K562 (cell line): Measurements from ENCODE around the gene HOXB8. TPM values are rescaled to one million over a fixed set of nuclear protein-coding genes. Genes with fewer than 3 reads are reported as not detected.

Experiments used
- DPF2 ChIP-seq: fragments of 450-650 bp; IDR thresholded peaks from 2 replicates; pipeline ENCODE4 v1.6.1; 2016
- JUNB ChIP-seq: fragments of 450-650 bp; formaldehyde crosslinking; conservative IDR thresholded peaks from 2 replicates; pipeline ENCODE4 v1.4.0; 2020; ENCODE audit warnings: mild to moderate bottlenecking
- KDM5B ChIP-seq: fragments of 200-600 bp; sonication (generic); IDR thresholded peaks from 2 replicates; pipeline ENCODE4 v1.6.1; 2012; ENCODE audit warnings: low read depth, mild to moderate bottlenecking, moderate library complexity, low read length, control low read depth, inconsistent platforms; ENCODE audit not compliant: insufficient replicate concordance
- MTF1 ChIP-seq: fragments of 250-450 bp; sonication (Bioruptor Pico); IDR thresholded peaks from 2 replicates; pipeline ENCODE4 v1.9.0; 2021; ENCODE audit warnings: moderate library complexity, mild to moderate bottlenecking, inconsistent platforms, borderline replicate concordance
- NEUROD1 ChIP-seq: fragments of 150-350 bp; IDR thresholded peaks from 2 replicates; pipeline ENCODE4 v1.6.1; 2014; ENCODE audit warnings: borderline replicate concordance, low read length, low read depth; ENCODE audit not compliant: partially characterized antibody
- POLR2A ChIP-seq: fragments of 450-650 bp; conservative IDR thresholded peaks from 2 replicates; pipeline ENCODE4 v1.6.1; 2016
- POLR2B ChIP-seq: fragments of 450-650 bp; IDR thresholded peaks from 2 replicates; pipeline ENCODE4 v1.6.1; 2018; ENCODE audit warnings: low read depth; ENCODE audit not compliant: partially characterized antibody
- TOE1 ChIP-seq, 2 experiments: fragments of 450-650 bp in 1 of 2; sonication (generic) in 1 of 2; formaldehyde crosslinking in 1 of 2; IDR thresholded peaks; 2 replicates each; pipeline versions ENCODE4 v1.7.1 to v1.8.0; 2016 to 2022; ENCODE audit warnings: borderline replicate concordance in 2 of 2, mild to moderate bottlenecking in 2 of 2, antibody characterized with exemption in 1 of 2, inconsistent platforms in 1 of 2, low read depth in 1 of 2, missing genetic modification reagents in 1 of 2, moderate library complexity in 1 of 2
- U2AF1 ChIP-seq: fragments of 200-400 bp; formaldehyde crosslinking; optimal IDR thresholded peaks from 2 replicates; pipeline ENCODE3; 2017; ENCODE audit warnings: mild to moderate bottlenecking, low read depth, low read length, moderate library complexity
- ZNF347 ChIP-seq: fragments of 450-650 bp; formaldehyde crosslinking; IDR thresholded peaks from 2 replicates; pipeline ENCODE4 v1.4.0; 2020; ENCODE audit warnings: low read depth, mild to moderate bottlenecking, moderate library complexity
- polyA plus RNA-seq, 8 experiments: library from polyadenylated mRNA; depleted of rRNA in 4 of 8; stranded (reverse) in 5 of 8; unstranded in 3 of 8; fragments of >200 nt; fragmentation: Nextera tagmentation in 2 of 8; fragmentation: Illumina TruSeq in 1 of 8; extraction: Ambion mirVana in 2 of 8; extraction: Trizol in 1 of 8; gene quantifications; 2 replicates each; pipeline versions ENCODE4 v1.2.1 to v1.2.3, GENCODE V29; 2011 to 2014; ENCODE audit warnings: inconsistent platforms in 1 of 8, missing spikeins in 1 of 8
- total RNA-seq, 7 experiments: library from RNA; depleted of rRNA in 6 of 7; stranded (reverse); fragments of >200 nt in 6 of 7; fragmentation: Illumina TruSeq in 2 of 7; extraction: Trizol in 2 of 7; gene quantifications; 2 replicates each; pipeline versions ENCODE4 v1.2.1 to v1.2.3, GENCODE V29; 2011 to 2021; ENCODE audit warnings: low replicate concordance in 1 of 7
- TF ChIP-seq, protein P1 (sequence below), 2 experiments: IDR thresholded peaks; 2 replicates each; pipeline ENCODE4 v1.6.1; 2012; ENCODE audit warnings: improper control_type of control experiment in 2 of 2, low read depth in 2 of 2, low read length in 2 of 2, borderline replicate concordance in 1 of 2
- TF ChIP-seq, protein P2 (sequence below): fragments of 450-650 bp; formaldehyde crosslinking; IDR thresholded peaks from 2 replicates; pipeline ENCODE4 v1.4.0; 2020; ENCODE audit warnings: mild to moderate bottlenecking, mixed read lengths
- TF ChIP-seq, protein P3 (sequence below): sonication (generic); formaldehyde crosslinking; IDR thresholded peaks from 2 replicates; pipeline ENCODE4 v1.8.1; 2023; ENCODE audit warnings: mild to moderate bottlenecking, missing genetic modification reagents

Gene HOXB8
- total and polyA plus RNA-seq, 9 of the 15 experiments (the other 6 are each of a cell fraction or from before 2014, with no cell fraction given): 0.52 to 23.8 (median 3.6) TPM

DNA sequence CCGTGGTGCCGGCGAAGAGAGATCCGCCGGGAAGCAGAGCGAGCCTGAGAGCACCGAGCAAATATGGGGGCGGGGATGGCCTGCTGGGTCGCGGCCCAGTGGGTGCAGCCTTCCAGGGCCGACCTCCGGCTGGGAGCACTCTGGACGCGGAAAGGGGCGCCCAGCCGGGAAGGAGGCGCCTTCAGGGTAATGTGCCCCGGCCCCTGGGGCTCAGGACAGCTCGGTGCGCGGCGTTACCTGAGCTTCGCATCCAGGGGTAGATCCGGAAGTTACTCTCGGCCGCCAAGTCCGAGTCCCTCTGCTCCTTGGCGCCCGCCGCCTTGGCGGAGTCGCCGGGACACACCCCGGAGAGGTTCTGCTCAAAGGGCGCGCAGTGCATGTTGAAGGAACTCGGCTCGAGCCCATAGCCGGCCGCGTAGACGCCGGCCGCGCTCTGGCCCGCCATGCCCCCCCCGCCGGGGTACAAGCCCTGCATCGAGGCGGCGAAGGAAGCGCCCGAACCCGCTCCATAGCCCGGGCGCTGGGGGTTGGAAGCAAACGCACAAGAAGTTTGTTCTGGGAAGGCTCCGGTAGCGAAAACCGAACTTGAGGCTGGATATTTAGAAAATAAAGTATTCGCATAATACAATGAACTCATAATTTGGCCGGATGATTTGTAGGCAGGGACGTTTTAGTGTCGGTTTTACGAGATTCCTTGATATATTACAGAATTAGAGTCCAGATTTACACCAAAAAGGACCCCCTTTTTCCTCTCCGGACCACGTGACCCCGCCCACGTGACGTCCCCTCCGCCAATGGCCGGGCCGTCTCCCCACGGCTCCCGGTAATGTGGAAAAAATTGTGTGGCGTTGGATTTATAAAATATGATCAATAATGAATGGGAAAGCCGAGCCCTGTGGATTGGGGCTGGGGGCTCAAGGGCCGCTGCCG, 4.5 kb downstream of the HOXB8 start, which contains the start of gene HOXB7 (continued):
- TF ChIP-seq, protein P1, sequence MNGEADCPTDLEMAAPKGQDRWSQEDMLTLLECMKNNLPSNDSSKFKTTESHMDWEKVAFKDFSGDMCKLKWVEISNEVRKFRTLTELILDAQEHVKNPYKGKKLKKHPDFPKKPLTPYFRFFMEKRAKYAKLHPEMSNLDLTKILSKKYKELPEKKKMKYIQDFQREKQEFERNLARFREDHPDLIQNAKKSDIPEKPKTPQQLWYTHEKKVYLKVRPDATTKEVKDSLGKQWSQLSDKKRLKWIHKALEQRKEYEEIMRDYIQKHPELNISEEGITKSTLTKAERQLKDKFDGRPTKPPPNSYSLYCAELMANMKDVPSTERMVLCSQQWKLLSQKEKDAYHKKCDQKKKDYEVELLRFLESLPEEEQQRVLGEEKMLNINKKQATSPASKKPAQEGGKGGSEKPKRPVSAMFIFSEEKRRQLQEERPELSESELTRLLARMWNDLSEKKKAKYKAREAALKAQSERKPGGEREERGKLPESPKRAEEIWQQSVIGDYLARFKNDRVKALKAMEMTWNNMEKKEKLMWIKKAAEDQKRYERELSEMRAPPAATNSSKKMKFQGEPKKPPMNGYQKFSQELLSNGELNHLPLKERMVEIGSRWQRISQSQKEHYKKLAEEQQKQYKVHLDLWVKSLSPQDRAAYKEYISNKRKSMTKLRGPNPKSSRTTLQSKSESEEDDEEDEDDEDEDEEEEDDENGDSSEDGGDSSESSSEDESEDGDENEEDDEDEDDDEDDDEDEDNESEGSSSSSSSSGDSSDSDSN (IDR thresholded peaks at IDR 0.05; ENCODE audit: borderline replicate concordance in 1 of 2, low read depth in 2 of 2, low read length in 2 of 2): 0 out of 4 replicates have a peak, but pooled peaks of 1 of the 2 experiments have one; percentile 18
- TF ChIP-seq DPF2 (no peak), POLR2A (peak; percentile 47; the same call in 1 of the 2 replicates), ZNF347 (no peak), U2AF1 (peak; percentile 21), POLR2B (peak; percentile 41), NEUROD1 (no peak), MTF1 (CRISPR knock-in tag) (no peak), KDM5B (peak; percentile 48), TOE1 (IDR thresholded peaks at IDR 0.05; ENCODE audit: borderline replicate concordance) (peak; percentile 97), TOE1 (CRISPR knock-in tag; IDR thresholded peaks at IDR 0.05; ENCODE audit: borderline replicate concordance, low read depth) (no peak), JUNB (no peak)
- TF ChIP-seq, protein P2, sequence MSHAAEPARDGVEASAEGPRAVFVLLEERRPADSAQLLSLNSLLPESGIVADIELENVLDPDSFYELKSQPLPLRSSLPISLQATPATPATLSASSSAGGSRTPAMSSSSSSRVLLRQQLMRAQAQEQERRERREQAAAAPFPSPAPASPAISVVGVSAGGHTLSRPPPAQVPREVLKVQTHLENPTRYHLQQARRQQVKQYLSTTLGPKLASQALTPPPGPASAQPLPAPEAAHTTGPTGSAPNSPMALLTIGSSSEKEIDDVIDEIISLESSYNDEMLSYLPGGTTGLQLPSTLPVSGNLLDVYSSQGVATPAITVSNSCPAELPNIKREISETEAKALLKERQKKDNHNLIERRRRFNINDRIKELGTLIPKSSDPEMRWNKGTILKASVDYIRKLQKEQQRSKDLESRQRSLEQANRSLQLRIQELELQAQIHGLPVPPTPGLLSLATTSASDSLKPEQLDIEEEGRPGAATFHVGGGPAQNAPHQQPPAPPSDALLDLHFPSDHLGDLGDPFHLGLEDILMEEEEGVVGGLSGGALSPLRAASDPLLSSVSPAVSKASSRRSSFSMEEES: peak; percentile 98
- TF ChIP-seq, protein P3, sequence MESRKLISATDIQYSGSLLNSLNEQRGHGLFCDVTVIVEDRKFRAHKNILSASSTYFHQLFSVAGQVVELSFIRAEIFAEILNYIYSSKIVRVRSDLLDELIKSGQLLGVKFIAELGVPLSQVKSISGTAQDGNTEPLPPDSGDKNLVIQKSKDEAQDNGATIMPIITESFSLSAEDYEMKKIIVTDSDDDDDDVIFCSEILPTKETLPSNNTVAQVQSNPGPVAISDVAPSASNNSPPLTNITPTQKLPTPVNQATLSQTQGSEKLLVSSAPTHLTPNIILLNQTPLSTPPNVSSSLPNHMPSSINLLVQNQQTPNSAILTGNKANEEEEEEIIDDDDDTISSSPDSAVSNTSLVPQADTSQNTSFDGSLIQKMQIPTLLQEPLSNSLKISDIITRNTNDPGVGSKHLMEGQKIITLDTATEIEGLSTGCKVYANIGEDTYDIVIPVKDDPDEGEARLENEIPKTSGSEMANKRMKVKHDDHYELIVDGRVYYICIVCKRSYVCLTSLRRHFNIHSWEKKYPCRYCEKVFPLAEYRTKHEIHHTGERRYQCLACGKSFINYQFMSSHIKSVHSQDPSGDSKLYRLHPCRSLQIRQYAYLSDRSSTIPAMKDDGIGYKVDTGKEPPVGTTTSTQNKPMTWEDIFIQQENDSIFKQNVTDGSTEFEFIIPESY: peak; percentile 74; the same call in 1 of the 2 replicates
